GM12864 (cell line): ENCODE results near the gene GIPR.
"Not testable (repeated sequence)": the region's sequence is repeated elsewhere in the genome, so short reads cannot be mapped to it uniquely, and the experiment has no call there.

Source experiments
- DNase-seq: peaks from one replicate; pipeline ENCODE4 v3.0.0-alpha.2; 2011; ENCODE audit warnings: low read depth
- H3K4me3 ChIP-seq: 2 replicates; pipeline ENCODE4 v1.5.1; 2011; ENCODE audit warnings: mild to moderate bottlenecking, low read depth, low read length, control low read depth
- CTCF ChIP-seq: IDR thresholded peaks from 2 replicates; pipeline ENCODE4 v1.5.1; 2011; ENCODE audit warnings: low read depth, mild to moderate bottlenecking, moderate library complexity, low read length, control low read depth, inconsistent platforms; ENCODE audit errors: missing control alignments

The GIPR gene

DNA sequence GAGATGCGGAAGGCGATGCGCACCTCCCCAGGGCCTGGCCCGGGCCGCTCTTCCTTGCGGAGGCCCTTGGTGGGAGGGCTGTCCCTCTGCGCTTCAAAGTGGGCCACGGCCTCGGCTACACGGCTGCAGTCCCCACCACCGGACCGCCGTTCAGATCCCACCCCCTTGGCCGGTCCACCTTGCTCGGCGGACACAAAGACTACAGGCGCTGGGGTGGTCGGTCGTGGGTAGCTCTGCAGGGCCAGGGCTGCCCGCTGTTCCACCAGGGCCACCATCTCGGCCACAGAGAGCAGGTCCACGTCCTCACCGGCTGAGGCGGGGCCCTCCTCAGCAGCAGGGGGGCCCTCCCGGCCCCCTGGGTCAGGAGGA is 44.7 kb downstream of the GIPR start:
- H3K4me3 ChIP-seq = no peak overlapping the region
- TF ChIP-seq CTCF = no peak

GRCh38 chr19:45713141-45713540 is 45.1 kb downstream of the GIPR start:
- no peak for TF ChIP-seq CTCF
- H3K4me3 ChIP-seq = no peak overlapping the region
- DNase-seq = no peak

More for the DNA sequence above, 44.7 kb downstream of the GIPR start:
- no peak for DNase-seq

DNA sequence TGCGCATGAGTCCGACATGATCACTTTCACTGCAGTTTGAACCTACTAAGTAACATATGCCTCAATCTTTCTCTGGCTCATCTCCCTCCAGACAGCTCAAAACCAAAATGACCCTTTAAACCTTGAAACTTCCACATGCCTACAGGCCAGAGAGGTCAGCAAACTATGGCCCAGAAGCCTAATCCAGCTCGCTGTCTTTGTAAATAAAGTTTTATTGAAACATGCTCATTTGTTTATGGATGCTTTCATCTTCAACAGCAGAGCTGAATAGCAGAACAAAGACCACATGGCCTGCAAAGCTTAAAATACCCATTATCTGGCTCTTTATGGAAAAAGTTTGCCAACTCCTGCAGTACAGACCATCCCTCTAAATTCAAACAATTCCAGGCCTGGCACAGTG is 47.1 kb downstream of the GIPR start:
- no peak for DNase-seq
- no peak overlapping the region for H3K4me3 ChIP-seq
- no peak for TF ChIP-seq CTCF

- no peak for DNase-seq
- no peak for TF ChIP-seq CTCF
- peak overlapping the region; percentile 76 for H3K4me3 ChIP-seq
Measured at GRCh38 chr19:45716359-45717130, 48.5 kb downstream of the GIPR start.

DNA sequence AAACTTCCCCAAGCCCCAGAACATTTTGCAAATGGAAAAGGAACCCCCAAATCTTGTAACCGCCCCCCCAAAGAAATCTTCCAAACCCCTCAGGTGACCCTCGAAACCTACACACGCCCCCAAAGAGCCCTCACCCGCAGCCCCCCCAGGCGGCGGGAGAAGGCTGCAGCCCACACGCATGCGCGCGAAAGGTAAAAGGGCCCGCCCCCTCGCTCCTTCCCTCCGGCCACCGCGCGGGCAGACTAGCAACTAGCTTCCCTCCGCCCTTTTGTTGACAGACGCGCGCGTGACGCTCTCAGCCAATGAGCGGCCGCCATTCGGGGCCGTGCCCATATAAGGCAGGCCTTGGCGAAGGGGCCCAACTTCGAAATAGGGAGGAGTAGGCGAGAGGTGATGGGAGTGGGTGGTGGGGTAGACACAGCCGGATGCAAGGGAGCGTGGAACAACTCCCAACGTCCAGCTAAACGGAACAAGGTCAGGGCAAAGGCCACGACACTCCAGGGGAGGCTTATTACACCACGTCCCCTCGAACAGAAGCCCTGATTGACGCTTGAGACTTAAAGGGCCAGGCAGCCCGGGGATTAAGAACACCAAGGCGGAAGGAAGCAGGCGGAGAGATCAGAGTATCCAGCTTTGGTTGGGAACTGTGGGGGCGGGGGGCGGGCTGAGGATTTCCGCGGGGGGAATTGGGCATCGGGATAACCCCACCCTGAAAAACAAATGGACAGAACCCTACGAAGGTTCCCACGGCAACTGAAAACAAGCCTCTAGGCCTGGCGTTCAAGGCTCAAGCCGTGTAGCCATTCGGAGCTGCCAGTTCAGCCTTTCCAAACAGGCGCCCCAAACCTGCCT is 49.3 kb downstream of the GIPR start:
- peak overlapping the region; percentile 76 for H3K4me3 ChIP-seq
- DNase-seq = peak; percentile 99
- no peak for TF ChIP-seq CTCF

- no peak for TF ChIP-seq CTCF
- peak overlapping the region; percentile 54 for H3K4me3 ChIP-seq
- DNase-seq = no peak
Measured at GRCh38 chr19:45717983-45718650, 50.1 kb downstream of the GIPR start.

- not testable (repeated sequence) for H3K4me3 ChIP-seq, DNase-seq
Measured at GRCh38 chr19:45720065-45720464, 52.0 kb downstream of the GIPR start.

DNA sequence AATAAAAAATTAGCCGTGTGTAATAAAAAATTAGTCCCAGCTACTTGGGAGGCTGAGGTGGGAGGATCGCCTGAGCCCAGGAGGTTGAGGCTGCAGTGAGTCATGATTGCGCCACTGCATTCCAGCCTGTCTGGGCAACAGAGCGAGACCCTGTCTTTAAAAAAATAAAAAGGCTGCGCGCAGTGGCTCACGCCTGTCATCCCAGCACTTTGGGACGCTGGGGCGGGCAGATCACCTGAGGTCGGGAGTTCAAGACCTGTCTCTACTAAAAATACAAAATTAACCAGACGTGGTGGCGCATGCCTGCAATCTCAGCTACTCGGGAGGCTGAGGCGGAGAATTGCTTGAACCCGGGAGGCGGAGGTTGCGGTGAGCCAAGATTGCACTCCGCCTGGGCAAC is 60.7 kb downstream of the GIPR start:
- DNase-seq, H3K4me3 ChIP-seq: not testable (repeated sequence)
